HL-60/S4 (cell line): ENCODE data around the gene FAM181A.

Source experiments
- in situ Hi-C: fragments of 300-500 bp; cut with MboI; formaldehyde crosslinking; loops from 2 replicates; pipeline ENCODE4 v1.14.3; 2022; ENCODE audit warnings: low sequenced_read_pairs

The FAM181A gene

DNA sequence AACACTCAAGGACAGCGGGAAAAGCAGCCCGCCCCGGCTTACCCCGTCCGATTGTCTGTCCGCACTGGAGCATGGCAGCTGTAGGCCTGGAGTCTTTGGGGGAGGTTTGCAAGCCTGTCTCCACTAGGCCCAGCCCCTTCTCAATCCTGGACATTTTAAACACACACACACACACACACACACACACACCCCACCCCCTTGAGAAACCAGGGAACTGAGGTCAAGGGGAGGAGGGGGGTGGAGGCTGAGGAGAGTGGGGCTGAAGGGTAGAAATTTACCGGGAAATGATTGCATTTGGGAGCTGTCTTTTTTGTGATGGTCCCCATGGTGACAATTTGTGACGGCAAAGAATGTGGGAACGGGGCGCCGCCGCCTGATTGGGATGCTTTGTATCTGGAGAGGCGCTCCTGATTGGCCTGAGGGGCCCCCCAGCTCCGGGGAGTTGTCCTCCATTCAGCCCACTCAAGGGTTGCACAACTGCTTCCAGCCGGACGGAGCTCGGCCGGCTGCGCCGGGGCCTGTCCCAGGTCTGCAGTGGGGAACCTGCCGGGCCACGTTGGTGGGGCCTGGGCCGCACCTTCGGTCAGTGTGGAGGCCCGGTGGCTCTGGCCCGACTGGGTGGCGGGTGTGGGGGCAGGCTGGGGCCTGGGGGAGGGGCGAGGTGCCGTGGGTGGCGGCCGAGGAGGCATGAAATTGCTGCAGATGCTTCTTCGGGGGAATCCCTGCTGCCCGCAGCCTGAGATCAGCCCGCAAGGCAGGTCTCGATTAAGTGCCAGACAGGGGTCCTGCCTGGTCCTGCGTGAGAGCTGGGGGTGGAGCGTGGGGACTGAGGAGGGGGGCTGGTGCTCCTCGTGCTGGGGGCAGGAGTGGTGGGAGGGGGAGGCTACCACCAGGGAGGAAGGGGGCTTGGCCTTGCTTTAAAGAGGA, at the start of gene FAM181A:
TSS of gene FAM181A (plus strand) at position 472 of the 927 bp plus-strand sequence. CDS start 942 bp downstream, outside the sequence.
- in situ Hi-C loops, result no loop called here

DNA sequence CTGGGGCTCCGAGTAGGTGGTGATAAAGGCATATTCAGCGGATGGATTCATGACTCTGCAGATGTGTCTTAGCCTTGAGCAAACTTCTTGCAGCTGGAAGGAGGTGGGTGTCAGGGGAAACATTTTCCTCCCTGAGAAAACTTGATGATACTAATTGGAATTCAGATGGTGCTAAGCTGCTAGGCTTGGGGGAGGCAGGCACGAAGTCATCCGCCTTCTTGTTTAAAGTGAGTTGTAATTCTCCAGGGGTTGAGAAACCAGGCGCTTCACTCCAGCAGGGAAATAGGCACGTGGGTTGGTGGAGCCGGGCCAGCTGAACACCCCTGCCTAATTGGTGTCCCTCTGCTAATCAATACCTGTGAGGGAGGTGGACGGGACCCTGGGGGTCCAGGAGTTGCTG, 48.9 kb upstream of the FAM181A start:
- in situ Hi-C loops, result no loop called here

DNA sequence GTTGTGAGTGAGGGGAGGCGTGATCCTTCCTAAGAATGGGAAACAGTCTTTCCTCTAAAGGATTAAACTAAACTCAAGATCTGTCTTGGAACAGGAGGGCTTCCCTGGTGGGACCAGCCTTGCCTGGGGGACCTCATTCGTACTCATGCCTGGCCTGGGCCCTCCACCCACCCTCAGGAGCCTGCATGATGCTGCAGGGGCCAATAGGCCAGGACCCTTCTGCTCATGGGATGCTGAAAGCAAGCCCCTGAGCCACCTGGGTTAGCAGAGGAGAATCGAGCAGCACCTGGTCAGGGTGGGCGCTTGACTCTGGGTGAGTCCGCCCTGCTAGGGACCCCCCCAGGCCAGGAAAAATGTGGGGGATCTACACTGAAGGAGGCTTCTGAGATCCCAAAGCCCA, 48.3 kb upstream of the FAM181A start:
- in situ Hi-C loops, result no loop called here

DNA sequence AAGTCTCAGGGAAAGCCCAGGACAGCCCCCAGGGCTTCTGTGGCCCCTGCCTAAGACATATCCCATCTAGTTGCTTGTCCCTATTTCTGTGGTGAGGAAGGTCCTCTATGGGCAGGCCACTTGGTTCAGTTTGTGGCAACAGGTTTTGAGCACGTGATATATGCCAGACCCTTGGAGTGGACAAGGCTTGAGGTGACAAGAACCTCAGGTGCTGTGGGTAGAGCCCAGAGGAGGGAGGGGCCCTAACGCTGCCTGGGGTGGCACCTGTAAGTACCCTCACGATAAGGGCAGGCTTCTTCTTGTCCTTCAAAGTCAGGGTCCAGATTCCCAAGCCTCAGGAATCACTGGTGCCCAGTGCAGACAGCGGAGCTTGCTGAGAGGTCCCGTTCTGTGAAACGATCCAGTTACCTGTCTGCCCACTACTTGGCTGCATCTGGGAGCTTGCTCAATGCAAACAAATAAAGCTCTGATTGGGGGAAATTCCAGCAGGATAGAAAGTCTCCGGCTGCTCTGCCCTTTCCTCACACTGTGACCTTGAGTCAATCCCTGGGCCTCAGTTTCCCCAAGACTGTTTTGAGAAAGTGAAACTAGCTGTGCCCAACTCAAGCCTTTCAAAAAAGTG, 47.7 kb upstream of the FAM181A start:
- in situ Hi-C loops, result no loop called here

DNA sequence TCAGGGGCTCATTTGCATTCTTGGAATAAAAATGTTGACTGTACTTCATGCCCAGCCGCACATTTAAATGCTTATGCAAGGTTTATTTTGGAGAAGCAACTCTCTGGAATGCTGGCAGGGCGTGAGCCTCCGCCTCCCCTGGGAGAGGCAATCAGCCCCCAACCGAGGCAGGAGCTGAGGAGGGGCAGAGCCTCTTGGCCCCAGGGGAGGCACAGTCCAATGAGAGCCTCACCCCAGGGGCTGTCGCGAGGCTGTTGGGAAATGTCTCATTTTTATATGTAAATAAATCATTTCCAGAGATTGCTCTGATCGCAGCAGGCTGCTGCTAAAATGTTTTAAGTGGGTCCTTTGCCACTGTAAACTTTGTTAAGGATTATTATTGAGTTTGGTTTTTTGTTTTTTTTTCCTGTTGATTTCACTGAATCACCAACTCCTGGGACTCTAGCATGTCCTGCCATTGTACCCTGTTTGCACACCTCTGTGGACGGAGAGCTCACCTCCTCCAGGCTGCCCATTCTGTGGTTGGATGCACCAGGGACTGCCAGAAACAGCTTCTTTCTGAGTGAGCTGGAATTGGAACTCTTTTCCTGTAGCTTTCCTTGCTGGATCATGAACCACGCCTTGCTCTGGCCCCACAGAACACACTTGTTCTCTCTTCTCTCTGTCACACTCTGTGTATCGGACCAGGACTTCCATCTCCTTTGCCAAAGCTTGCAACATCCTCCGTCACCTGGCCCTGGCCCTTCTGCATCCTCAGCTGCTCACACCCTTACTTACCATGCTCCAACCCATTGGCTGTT, 46.9 kb upstream of the FAM181A start:
- in situ Hi-C loops, result no loop called here

DNA sequence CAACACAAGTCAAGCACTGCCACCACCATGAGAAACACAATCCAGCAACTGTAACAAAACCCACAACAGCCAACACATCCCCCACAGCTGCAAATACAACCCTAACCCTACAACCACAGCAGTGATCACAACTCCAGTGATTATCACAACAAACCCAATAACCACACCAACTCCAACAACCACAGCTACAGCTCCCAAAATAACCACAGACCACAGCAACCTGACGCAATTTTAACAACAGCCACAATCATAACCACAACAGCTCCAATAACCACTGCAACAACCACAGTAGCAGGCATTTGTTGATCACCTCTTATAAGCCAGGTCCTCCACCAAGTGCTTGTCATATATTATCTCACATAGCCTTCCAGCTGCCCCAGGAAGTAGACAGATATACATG, 42.2 kb upstream of the FAM181A start:
- in situ Hi-C loops, result no loop called here

DNA sequence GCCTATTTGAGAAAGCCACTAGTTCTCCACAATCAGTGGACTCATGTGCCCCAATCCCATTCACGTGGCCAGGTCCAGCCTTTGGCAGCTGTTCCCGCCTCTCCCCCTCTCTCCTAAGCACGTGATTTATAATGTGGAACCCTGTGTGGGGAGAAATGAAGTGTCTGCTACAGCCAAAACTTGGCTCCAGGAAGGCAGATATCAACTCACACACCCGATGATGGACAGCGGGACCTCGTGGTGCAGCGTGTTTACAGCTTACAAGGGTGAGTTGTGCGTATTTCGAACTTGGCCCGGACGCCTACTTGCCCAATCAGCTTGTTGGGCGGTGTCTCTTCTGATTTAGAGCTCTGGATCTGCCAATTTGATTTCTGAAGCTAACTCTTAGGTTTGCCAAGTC, 38.1 kb upstream of the FAM181A start:
- in situ Hi-C loops, result no loop called here

DNA sequence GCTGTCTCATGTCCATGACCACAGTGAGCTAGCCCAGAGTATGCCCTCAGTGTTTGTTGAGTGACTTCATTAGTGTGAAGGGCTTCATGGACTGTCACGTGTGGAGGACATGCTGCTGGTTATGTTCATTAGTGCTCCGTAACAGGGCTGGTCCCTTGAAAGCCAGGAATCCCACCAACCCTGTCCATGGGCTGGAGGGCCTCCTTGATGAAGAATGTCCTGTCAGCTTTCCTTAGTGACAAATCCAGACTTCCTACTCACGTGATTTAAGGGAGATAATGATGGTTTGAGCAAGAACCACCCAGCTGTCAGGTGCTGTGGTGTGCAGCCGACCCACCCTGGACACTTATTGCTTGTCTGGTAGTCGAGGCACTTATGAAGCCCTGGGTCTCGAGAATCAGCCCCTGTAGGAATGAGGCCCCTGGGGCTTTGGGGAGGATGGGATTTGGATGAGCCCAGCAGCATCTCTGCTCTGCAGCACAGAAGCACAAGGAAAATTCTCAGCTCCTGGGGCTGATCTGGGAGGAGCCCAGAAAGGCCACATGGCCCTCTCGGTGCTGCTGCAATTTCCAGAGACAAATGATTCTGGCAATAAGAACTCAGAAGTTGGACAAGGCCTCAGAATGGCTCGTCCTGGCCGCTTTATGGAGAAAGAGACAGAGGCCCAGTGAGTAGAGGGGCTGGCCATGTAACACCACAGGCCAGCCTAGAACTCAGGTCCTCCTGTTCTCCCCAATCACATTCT, 37.2 kb upstream of the FAM181A start:
- in situ Hi-C loops, result no loop called here

DNA sequence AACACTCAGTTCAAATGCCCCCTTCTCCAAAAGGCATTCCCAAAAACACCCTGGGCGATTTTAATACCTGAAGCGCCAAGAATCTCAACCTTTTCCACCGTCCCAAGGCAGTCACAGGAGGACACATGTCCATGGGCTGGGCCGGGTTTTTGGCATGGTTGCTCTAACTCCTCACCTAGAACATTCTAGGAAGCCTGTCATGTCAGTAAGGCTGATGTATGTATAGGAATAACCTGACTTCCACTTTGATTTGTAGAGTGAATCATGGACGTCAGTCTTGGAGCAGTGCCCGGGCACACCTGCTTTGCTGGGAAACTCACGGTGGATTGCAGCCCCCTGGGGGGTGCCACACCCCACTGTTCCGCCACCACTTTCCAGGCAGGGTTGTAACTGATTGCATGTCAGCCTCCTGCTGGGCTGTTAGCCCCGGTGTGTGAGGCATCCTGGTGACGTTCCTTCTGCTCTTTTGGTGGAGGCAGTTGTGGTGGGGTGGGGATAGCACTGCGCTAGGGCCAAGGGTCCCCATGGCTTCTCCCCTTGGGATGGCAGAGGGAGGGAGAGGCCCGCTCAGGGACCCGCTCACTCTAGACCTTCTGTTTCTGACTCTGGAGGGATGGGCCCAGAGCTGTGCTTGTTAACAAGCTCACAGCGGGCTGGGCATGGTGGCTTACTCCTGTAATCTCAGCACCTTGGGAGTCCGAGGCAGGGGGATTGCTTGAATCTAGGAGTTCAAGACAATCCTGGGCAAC, 35.2 kb upstream of the FAM181A start:
- in situ Hi-C loops, result no loop called here

DNA sequence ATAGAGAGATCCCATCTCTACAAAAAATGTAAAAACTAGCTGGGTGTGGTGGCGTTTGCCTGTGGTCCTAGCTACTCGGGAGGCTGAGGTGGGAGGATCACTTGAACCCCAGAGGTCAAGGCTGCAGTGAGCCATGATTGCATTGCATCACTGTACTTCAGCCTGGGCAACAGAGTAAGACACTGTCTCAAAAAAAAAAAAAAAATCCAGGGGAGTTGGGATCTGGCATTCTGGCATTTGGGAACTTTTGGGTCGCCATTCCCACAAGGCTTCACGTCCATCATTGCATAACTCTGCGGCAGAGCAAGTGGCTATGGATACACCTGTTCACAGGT, 34.7 kb upstream of the FAM181A start:
- in situ Hi-C loops, result no loop called here

DNA sequence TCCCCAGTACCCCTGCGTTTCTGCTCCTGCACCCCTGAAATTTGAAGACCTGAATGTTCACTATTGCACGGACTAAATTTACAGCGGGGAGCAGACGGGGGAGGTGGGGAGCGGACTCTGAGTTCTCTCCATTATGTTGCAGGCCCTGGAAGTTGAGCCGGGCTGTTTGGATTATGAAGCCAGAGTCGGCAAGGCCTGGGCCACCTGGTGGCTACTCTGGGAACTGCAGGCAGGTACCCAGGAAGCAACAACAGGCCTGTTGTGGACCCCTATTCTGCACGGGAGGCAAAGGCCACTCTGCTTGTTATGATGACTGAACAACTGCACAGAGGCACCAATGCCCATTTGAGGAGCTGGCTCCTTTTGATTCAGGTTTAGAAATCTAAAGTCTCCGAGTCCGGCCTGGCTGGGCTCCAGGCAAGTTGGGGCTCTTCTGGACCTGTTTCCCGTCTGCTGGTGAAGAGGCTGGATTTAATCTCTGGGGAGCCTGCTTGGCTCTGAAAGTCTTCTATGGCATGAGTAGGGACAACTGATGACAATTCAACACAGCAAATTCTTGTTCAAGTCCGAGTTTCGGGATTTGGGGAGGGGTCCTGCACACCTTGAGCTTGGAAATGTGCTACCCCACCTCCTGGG, 34.1 kb upstream of the FAM181A start:
- in situ Hi-C loops, result no loop called here

DNA sequence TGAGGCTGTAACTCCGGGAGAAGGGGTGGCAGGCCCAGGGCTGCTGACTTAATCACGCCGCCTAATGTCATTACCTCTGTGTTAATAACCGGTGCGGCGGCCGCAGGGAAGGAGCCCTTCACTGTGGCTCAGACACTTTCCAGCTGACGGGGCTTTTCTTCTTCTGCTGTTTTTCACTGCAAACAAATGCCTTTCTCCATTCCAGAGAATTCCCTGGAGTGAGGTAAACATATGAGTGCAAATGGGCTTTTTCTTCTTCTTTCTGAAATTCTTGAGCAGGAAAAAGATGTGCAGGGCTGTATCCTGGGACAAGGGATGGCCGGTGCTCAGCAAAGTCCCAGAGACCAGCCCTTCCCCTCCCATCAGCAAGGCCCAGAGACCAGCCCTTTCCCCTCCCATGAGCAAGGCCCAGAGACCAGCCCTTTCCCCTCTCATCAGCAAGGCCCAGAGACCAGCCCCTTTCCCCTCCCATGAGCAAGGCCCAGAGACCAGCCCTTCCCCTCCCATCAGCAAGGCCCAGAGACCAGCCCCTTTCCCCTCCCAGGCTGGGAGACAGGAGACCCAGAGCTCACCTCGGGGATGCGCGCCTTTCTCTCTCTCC, 33.4 kb upstream of the FAM181A start:
- in situ Hi-C loops, result no loop called here

DNA sequence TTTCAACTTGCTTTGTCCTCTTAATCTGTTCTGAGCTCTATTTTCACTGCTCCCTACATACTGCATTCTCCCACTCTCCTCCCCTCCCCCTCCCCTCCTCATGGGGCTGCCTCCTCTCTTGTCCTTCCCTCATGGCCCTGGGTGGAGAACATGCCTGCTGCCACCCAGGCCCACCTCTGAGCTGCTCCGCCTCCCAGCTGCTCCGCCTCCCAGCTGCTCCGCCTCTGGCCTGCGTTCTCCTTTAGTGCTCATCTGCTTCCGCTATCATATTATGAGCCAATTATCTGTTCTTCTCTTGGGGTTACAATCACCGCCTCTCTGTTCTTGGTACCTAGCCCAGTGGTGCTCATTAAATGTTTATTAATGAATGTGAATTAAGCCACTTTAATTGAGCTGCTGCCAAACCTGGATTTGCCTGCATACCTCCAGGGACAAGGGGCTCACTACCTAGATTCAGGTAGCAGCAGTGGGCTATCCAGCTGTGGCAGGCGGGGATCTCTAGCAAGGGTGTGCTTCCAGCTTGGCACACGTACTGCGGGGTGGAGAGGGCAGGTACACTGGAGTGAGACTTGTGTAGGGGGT, 32.0 kb upstream of the FAM181A start:
- in situ Hi-C loops, result no loop called here

DNA sequence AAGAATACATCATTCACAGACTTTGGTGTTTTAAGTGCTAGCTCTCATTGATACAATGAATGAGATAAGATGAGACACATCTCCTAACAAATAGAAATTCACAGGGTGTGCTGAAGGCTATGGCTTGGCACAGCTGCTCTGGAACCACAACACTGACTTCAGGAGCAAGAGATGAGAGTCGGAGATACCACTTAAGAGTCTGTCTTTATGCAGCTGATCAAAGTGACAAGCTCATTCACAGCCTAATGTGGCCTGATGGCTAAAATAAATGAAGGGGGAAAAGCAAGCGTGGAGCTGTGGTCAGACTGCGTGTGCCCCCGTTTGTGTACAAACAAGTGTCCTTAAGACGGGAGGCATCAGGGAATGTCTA, 29.7 kb upstream of the FAM181A start:
- in situ Hi-C loops, result no loop called here

DNA sequence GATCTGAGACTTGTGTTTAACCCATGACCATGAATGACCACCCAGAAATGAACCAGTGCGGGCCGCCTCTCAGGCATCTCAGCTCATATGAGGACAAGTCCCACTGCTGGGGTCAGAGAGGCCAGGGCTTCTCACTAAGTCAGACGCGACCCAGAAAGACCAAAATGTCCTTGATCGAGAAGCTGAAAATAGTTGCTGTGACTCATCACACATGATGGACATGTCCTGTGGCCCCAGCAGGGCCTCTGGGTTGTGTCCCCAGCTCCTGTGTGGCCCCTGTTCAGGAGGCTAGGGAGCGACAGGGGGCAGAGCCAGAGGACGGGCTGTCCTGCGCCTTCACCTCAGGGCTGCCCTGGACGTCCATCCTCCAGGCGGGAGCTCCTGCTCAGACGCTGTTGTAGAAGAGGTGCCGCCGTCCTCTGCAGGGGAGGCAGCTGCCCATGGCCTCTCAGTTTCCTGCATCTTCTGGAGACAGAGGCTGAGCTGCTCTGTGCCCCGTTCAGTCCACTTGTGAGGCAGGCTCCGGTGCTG, 29.0 kb upstream of the FAM181A start:
- in situ Hi-C loops, result no loop called here

DNA sequence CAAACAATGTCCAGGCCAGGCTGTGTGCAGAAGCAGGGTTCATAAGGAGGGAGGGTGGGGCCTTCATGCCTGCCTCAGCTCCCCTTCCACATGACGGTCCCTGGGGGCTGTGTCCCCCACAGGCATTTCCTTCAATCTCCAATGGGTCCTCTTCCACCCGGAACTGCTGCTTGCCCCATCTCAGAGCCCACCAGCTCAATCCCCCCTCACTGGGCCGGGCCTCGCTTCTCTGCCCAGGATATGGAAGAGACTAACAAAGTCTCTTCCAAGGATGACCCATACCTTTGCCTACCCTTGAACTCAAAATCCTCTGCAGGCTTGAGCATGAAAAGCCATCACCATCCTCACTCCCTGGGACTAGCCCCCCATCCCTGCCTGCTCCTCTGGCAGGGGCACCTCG, 28.4 kb upstream of the FAM181A start:
- in situ Hi-C loops, result no loop called here

DNA sequence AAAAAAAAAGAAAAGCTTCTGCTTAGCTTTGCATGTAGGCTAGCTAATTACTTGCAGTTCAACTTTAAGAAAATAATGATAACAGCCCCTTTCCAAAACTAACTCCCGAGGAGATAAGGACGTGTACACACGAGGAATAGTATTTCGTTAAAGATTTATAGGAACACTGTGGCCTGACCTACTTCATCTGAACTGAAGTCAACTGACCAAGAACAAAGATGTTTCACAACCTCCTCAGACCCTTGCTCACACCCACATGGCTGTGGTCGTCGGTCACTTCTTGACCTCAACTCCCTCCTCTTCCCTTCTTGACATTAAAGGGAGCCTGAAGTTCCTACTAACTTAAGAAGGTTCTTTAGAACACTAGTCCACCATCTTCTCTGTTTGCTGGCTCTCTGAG, 25.3 kb upstream of the FAM181A start:
- in situ Hi-C loops, result loop anchor here (10.0 kb wide), 1 partner anchor 247 kb away; no protein-coding TSS in a partner anchor

DNA sequence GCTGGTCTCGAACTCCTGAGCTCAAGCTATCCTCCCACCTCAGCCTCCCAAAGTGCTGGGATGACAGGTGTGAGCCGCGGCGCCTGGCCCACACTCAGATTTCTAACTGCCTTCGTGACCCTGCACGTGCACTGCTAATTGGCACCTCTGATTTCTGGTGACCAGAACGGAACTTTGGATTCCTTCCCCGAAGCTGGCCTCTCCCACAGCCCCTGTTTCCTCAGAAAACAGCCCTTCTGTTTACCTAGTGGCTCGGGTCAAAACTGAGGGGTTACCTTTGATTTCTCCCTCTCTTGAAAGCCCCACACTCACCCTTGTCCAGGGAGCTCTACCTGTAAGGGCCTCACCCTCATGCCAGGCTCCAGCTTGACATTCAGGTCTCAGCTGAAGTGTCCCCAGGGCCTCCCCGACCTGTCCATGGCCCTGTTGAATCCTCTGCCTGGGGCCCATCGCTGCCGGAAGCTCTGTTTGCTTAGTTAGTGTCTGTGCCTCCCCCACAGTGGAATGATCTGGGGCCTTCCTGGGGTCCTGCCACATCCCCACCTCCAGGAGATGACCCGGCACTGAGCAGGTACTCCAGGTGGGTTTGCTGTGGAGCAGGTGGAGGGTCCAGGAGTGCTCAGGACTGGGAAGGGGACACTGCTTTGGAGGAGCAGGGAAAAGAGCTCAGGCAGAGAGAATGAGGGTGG, 24.4 kb upstream of the FAM181A start:
- in situ Hi-C loops, result loop anchor here (10.0 kb wide), 1 partner anchor 248 kb away; no protein-coding TSS in a partner anchor
